Fibroblast of villous mesenchyme (primary cell): Measurements from ENCODE around the gene KLHL3. TPM values are rescaled to one million over a fixed set of nuclear protein-coding genes. Genes with fewer than 3 reads are reported as not detected.

Source experiments
- DNase-seq: peaks from one replicate; pipeline ENCODE4 v3.0.0-alpha.2; 2010; ENCODE audit warnings: low read depth
- H3K4me3 ChIP-seq: 2 replicates; pipeline ENCODE4 v1.5.1; 2011; ENCODE audit warnings: low read depth, mild to moderate bottlenecking, low read length
- CTCF ChIP-seq: IDR thresholded peaks from 2 replicates; pipeline ENCODE4 v1.5.1; 2012; ENCODE audit warnings: low read depth, mild to moderate bottlenecking, low read length; ENCODE audit not compliant: insufficient read depth
- total RNA-seq: library from RNA; depleted of rRNA; stranded (reverse); fragments of >200 nt; gene quantifications from 2 replicates; pipeline ENCODE4 v1.2.3, GENCODE V29; 2012

KLHL3 gene
- total RNA-seq, 1 donor, result 3.0 TPM

- no peak for TF ChIP-seq CTCF
- DNase-seq, result no peak
- H3K4me3 ChIP-seq, result no peak overlapping the region
Measured at GRCh38 chr5:137689306-137689705, 46.6 kb downstream of the KLHL3 start.

- no peak overlapping the region for H3K4me3 ChIP-seq
- TF ChIP-seq CTCF, result no peak
- no peak for DNase-seq
Measured at GRCh38 chr5:137688210-137688840, 47.6 kb downstream of the KLHL3 start.

GRCh38 chr5:137684761-137685160 lies 51.1 kb downstream of the KLHL3 start:
- no peak overlapping the region for H3K4me3 ChIP-seq
- no peak for DNase-seq
- no peak for TF ChIP-seq CTCF

GRCh38 chr5:137681191-137681590 lies 54.7 kb downstream of the KLHL3 start:
- no peak overlapping the region for H3K4me3 ChIP-seq
- no peak for TF ChIP-seq CTCF
- no peak for DNase-seq

- TF ChIP-seq CTCF, result no peak
- no peak for DNase-seq
Measured at GRCh38 chr5:137679910-137680309, 56.0 kb downstream of the KLHL3 start.

GRCh38 chr5:137679195-137679594 lies 56.7 kb downstream of the KLHL3 start:
- no peak for TF ChIP-seq CTCF
- DNase-seq, result no peak
- no peak overlapping the region for H3K4me3 ChIP-seq

More at GRCh38 chr5:137679910-137680309, 56.0 kb downstream of the KLHL3 start:
- H3K4me3 ChIP-seq, result no peak overlapping the region

GRCh38 chr5:137672881-137673280 lies 63.0 kb downstream of the KLHL3 start:
- H3K4me3 ChIP-seq, result no peak overlapping the region
- TF ChIP-seq CTCF, result no peak
- DNase-seq, result no peak
